Suprapubic skin (tissue), 4 donors: ENCODE results near the gene OR2A2.

Experiments used
- CTCF ChIP-seq, 2 donors: fragments of 200-600 bp in 1 of 2; fragments of 450-650 bp in 1 of 2; sonication (generic) in 1 of 2; IDR thresholded peaks; one replicate each; pipeline ENCODE4 v1.5.1; 2016 to 2019; ENCODE audit warnings: antibody characterized with exemption in 2 of 2, mild to moderate bottlenecking in 1 of 2, moderate library complexity in 1 of 2
- EP300 ChIP-seq: sonication (generic); formaldehyde crosslinking; IDR thresholded peaks from one replicate; pipeline ENCODE4 v1.6.1; 2017; ENCODE audit warnings: antibody characterized with exemption
- POLR2AphosphoS5 ChIP-seq, 3 donors: sonication (generic); formaldehyde crosslinking; IDR thresholded peaks; one replicate each; pipeline ENCODE4 v1.6.1; 2017; ENCODE audit warnings: antibody characterized with exemption in 3 of 3

- TF ChIP-seq CTCF (IDR thresholded peaks at IDR 0.05) = no peak
- no peak for TF ChIP-seq EP300
- TF ChIP-seq POLR2AphosphoS5 (IDR thresholded peaks at IDR 0.05) = no peak
Observed at GRCh38 chr7:144090667-144091066, 18.7 kb upstream of the OR2A2 start.
